Peyer's patch (tissue), 4 donors: ENCODE measurements around the gene SRA1. TPM values are rescaled to one million over a fixed set of nuclear protein-coding genes. Genes with fewer than 3 reads are reported as not detected.

Source experiments
- DNase-seq, 3 donors: peaks; one replicate each; pipeline ENCODE4 v3.0.0-alpha.2; 2017 to 2019
- H3K27ac ChIP-seq, 4 donors: fragments of 200-600 bp; sonication (generic); one replicate each; pipeline ENCODE4 v1.5.1; 2016 to 2019
- H3K27me3 ChIP-seq, 2 donors: fragments of 200-600 bp; sonication (generic); one replicate each; pipeline ENCODE4 v1.5.1; 2019
- H3K36me3 ChIP-seq, 3 donors: fragments of 200-600 bp; sonication (generic); one replicate each; pipeline ENCODE4 v1.5.1; 2016 to 2019
- H3K4me1 ChIP-seq, 4 donors: fragments of 200-600 bp; sonication (generic); one replicate each; pipeline ENCODE4 v1.5.1; 2016 to 2019
- H3K4me3 ChIP-seq, 4 donors: fragments of 200-600 bp; sonication (generic); 1 replicate in 3 of 4; 2 replicates in 1 of 4; pipeline ENCODE4 v1.5.1; 2016 to 2019; ENCODE audit warnings: mild to moderate bottlenecking in 1 of 4
- H3K9me3 ChIP-seq, 4 donors: fragments of 200-600 bp; sonication (generic); one replicate each; pipeline ENCODE4 v1.5.1; 2016 to 2019; ENCODE audit warnings: mild to moderate bottlenecking in 1 of 4
- POLR2A ChIP-seq, 2 donors: fragments of 450-650 bp; IDR thresholded peaks; one replicate each; pipeline ENCODE4 v1.5.1; 2017; ENCODE audit warnings: antibody characterized with exemption in 2 of 2, mild to moderate bottlenecking in 2 of 2, moderate library complexity in 2 of 2
- total RNA-seq, 4 donors: library from RNA; depleted of rRNA; stranded (reverse); fragments of >200 nt; gene quantifications; one replicate each; pipeline ENCODE4 v1.1.0, GENCODE V29; 2016
- TF ChIP-seq, protein P1 (sequence below), 6 experiments: fragments of 450-650 bp in 4 of 6; fragments of 200-600 bp in 2 of 6; sonication (generic) in 1 of 6; IDR thresholded peaks; one replicate each; pipeline ENCODE4 v1.5.1; 2017 to 2019; ENCODE audit warnings: antibody characterized with exemption in 6 of 6, mild to moderate bottlenecking in 3 of 6, moderate library complexity in 1 of 6

Gene SRA1
- total RNA-seq, 4 donors from 2014 or later: 19.8 to 38.6 (median 27.5) TPM

GRCh38 chr5:140548791-140549190 is 8.5 kb downstream of the SRA1 start:
- no peak for TF ChIP-seq POLR2A (IDR thresholded peaks at IDR 0.05)
- TF ChIP-seq, protein P1, sequence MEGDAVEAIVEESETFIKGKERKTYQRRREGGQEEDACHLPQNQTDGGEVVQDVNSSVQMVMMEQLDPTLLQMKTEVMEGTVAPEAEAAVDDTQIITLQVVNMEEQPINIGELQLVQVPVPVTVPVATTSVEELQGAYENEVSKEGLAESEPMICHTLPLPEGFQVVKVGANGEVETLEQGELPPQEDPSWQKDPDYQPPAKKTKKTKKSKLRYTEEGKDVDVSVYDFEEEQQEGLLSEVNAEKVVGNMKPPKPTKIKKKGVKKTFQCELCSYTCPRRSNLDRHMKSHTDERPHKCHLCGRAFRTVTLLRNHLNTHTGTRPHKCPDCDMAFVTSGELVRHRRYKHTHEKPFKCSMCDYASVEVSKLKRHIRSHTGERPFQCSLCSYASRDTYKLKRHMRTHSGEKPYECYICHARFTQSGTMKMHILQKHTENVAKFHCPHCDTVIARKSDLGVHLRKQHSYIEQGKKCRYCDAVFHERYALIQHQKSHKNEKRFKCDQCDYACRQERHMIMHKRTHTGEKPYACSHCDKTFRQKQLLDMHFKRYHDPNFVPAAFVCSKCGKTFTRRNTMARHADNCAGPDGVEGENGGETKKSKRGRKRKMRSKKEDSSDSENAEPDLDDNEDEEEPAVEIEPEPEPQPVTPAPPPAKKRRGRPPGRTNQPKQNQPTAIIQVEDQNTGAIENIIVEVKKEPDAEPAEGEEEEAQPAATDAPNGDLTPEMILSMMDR (IDR thresholded peaks at IDR 0.05): no peak
- H3K27me3 ChIP-seq: no peaks in the 10 kb centered on the region
- H3K36me3 ChIP-seq: peaks cover 0 to 36% (median 0%) of the 10 kb centered on the region in 3 donors
- DNase-seq: peak in 2 of 3 donors; percentile 12 to 47
- H3K9me3 ChIP-seq: no peaks in the 10 kb centered on the region
- H3K27ac ChIP-seq: peak overlapping the region; percentile 92 to 99 (median 97)
- peaks cover 0 to 41% (median 6%) of the 10 kb centered on the region in 4 donors for H3K4me1 ChIP-seq
- peak overlapping the region in 1 of 4 donors; percentile 64 for H3K4me3 ChIP-seq

GRCh38 chr5:140548300-140548688 is 9.0 kb downstream of the SRA1 start:
- peak in 1 of 3 donors; percentile 86 for DNase-seq
- peak; percentile 62 to 82 for TF ChIP-seq POLR2A (IDR thresholded peaks at IDR 0.05)
- TF ChIP-seq, protein P1 (IDR thresholded peaks at IDR 0.05): no peak
- Histone ChIP-seq H3K27me3 (no peaks in the 10 kb centered on the region), H3K27ac (peak overlapping the region; percentile 92 to 99 (median 97)), H3K4me1 (peaks cover 0 to 41% (median 6%) of the 10 kb centered on the region in 4 donors), H3K9me3 (no peaks in the 10 kb centered on the region), H3K4me3 (peak overlapping the region; percentile 46 to 65 (median 60)), H3K36me3 (peaks cover 0 to 34% (median 0%) of the 10 kb centered on the region in 3 donors)

- Histone ChIP-seq H3K27ac (peak within 1 kb of the TSS; percentile 92 to 99 (median 97)), H3K4me1 (peaks cover 0 to 41% (median 6%) of the 10 kb centered on the region in 4 donors), H3K27me3 (no peaks in the 10 kb centered on the region), H3K9me3 (no peaks in the 10 kb centered on the region), H3K4me3 (peak within 1 kb of the TSS; percentile 46 to 65 (median 60)), H3K36me3 (peaks cover 0 to 31% (median 0%) of the 10 kb centered on the region in 3 donors)
- DNase-seq: peak; percentile 89 to 99 (median 98)
- TF ChIP-seq POLR2A (IDR thresholded peaks at IDR 0.05): peak; percentile 94
- TF ChIP-seq, protein P1 (IDR thresholded peaks at IDR 0.05): peak; percentile 38 to 90 (median 70)
These were observed 9.6 kb downstream of the SRA1 start, which contains the start of gene EIF4EBP3 for GRCh38 chr5:140547508-140548299. TSS of gene EIF4EBP3 (plus strand) at chr5:140547662. CDS start at chr5:140547738, 76 bp downstream.

DNA sequence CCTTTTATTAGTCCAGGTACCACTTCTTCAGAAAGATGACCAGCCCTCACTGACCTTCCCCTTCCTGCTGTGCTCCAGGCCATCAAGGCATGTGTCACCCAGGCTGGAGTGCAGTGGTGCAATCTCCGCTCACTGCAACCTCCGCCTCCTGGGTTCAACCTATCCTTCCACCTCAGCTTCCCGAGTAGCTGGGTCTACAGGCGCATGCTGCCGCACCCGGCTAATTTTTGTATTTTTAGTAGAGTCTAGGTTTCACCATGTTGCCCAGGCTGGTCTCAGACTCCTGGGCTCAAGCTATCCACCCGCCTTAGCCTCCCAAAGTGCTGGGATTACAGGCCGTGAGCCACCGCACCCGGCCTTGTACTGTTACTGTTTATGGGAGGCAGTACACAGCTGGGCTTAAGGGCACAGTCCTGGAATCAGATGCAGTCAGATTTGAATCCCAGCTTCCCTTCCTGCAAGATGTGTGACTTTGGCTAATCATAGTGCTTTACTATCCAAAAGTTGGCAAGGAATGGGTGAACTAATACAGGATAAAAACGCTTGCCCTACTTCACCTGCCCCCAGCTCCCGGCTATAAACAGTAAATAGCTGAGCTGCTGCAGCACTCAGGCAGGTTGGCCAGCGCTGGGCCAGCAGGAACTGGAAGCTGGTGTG is 10.3 kb downstream of the SRA1 start:
- H3K4me3 ChIP-seq: peak overlapping the region; percentile 46 to 65 (median 60)
- peak overlapping the region; percentile 92 to 99 (median 97) for H3K27ac ChIP-seq
- DNase-seq: peak in 2 of 3 donors; percentile 75
- TF ChIP-seq, protein P1 (IDR thresholded peaks at IDR 0.05): no peak
- TF ChIP-seq POLR2A (IDR thresholded peaks at IDR 0.05): peak in 1 of 2 donors; percentile 3
- no peaks in the 10 kb centered on the region for H3K27me3 ChIP-seq
- H3K4me1 ChIP-seq: peaks cover 0 to 41% (median 6%) of the 10 kb centered on the region in 4 donors
- peaks cover 0 to 31% (median 0%) of the 10 kb centered on the region in 3 donors for H3K36me3 ChIP-seq
- H3K9me3 ChIP-seq: no peaks in the 10 kb centered on the region

DNA sequence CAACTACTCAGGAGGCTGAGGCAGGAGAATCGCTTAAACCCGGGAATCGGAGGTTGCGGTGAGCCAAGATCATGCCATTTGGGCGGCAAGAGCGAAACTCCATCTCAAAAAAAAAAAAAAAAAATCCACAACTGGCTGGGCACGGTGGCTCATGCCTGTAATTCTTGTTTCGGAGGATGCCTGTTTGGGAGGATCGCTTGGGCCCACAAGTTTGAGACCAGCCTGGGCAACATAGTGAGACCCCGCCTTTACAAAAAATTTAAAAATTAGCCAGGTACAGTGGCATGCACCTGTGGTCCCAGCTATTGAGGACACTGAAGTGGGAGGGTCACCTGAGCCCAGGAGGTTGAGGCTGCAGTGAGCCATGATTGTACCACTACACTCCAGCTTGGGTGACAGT is 11.7 kb downstream of the SRA1 start:
- Histone ChIP-seq H3K27me3 (no peaks in the 10 kb centered on the region), H3K4me3 (no peak overlapping the region), H3K36me3 (peaks cover 0 to 31% (median 0%) of the 10 kb centered on the region in 3 donors), H3K27ac (peak overlapping the region in 2 of 4 donors; percentile 98 to 99), H3K4me1 (peaks cover 0 to 41% (median 6%) of the 10 kb centered on the region in 4 donors), H3K9me3 (no peaks in the 10 kb centered on the region)
- TF ChIP-seq POLR2A (IDR thresholded peaks at IDR 0.05): no peak
- TF ChIP-seq, protein P1 (IDR thresholded peaks at IDR 0.05): no peak
- DNase-seq: peak in 1 of 3 donors; percentile 29
